Stimulated activated CD4-positive, alpha-beta T cell treated with anti-CD3 and anti-CD28 coated beads, Interleukin-1b, Interleukin-23, amount 100 ng/mL, for 1 hour (primary cell): ENCODE data around the gene DEPDC1.

Experiments
- DNase-seq, 2 donors: peaks; one replicate each; pipeline ENCODE4 v3.0.0-alpha.2; 2020; ENCODE audit warnings: low read depth in 2 of 2

Gene DEPDC1

GRCh38 chr1:68473060-68473459 lies 23.8 kb downstream of the DEPDC1 start:
- no peak for DNase-seq

GRCh38 chr1:68470388-68470970 lies 26.4 kb downstream of the DEPDC1 start:
- no peak for DNase-seq

GRCh38 chr1:68464891-68465290 lies 32.0 kb downstream of the DEPDC1 start:
- no peak for DNase-seq

- DNase-seq, result no peak
Measured at GRCh38 chr1:68460935-68461334, 35.9 kb downstream of the DEPDC1 start.

- DNase-seq, result no peak
Measured at GRCh38 chr1:68459796-68460195, 37.1 kb downstream of the DEPDC1 start.

GRCh38 chr1:68459091-68459490 lies 37.8 kb downstream of the DEPDC1 start:
- DNase-seq, result no peak

GRCh38 chr1:68456202-68456601 lies 40.7 kb downstream of the DEPDC1 start:
- no peak for DNase-seq

- no peak for DNase-seq
Measured at GRCh38 chr1:68454534-68454933, 42.3 kb downstream of the DEPDC1 start.

GRCh38 chr1:68453060-68453670 lies 43.7 kb downstream of the DEPDC1 start:
- no peak for DNase-seq

GRCh38 chr1:68449901-68450300 lies 47.0 kb downstream of the DEPDC1 start, which contains the start of gene RPE65:
TSS of gene RPE65 (minus strand) at chr1:68449954. CDS start at chr1:68449905, 49 bp downstream.
- DNase-seq, result no peak

- no peak for DNase-seq
Measured at GRCh38 chr1:68448365-68448764, 48.5 kb downstream of the DEPDC1 start.

GRCh38 chr1:68445709-68446108 lies 51.2 kb downstream of the DEPDC1 start:
- no peak for DNase-seq

- DNase-seq, result no peak
Measured at GRCh38 chr1:68442822-68443556, 53.9 kb downstream of the DEPDC1 start.

- no peak for DNase-seq
Measured at GRCh38 chr1:68442006-68442405, 54.9 kb downstream of the DEPDC1 start.

GRCh38 chr1:68438310-68438709 lies 58.6 kb downstream of the DEPDC1 start:
- no peak for DNase-seq

GRCh38 chr1:68433395-68433794 lies 63.5 kb downstream of the DEPDC1 start:
- no peak for DNase-seq

- DNase-seq, result no peak
Measured at GRCh38 chr1:68431076-68431475, 65.8 kb downstream of the DEPDC1 start.

GRCh38 chr1:68429233-68429808 lies 67.6 kb downstream of the DEPDC1 start:
- DNase-seq, result no peak

- DNase-seq, result no peak
Measured at GRCh38 chr1:68426594-68426993, 70.3 kb downstream of the DEPDC1 start.
